DND-41 (cell line): ENCODE data around the gene MGST2.
A peak's percentile ranks its signal among the peaks of the same experiment; 100 is the strongest.
"Not testable (repeated sequence)": the region's sequence is repeated elsewhere in the genome, so short reads cannot be mapped to it uniquely, and the experiment has no call there.

Source experiments
- ATAC-seq: fragments of 200-7000 bp; cut with Tn5 transposase; 3 replicates; pipeline ENCODE4 v1.9.1; 2021; ENCODE audit warnings: low read depth; ENCODE audit not compliant: insufficient read depth
- DNase-seq: peaks from one replicate; pipeline ENCODE4 v3.0.0-alpha.2; 2020
- H2AFZ ChIP-seq: 2 replicates; pipeline ENCODE4 v1.6.0; 2012; ENCODE audit warnings: low read depth, low read length
- H3K27ac ChIP-seq: 2 replicates; pipeline ENCODE4 v1.5.1; 2012; ENCODE audit warnings: low read length, inconsistent platforms
- H3K27me3 ChIP-seq: fragments of 200-600 bp; sonication (generic); 2 replicates; pipeline ENCODE4 v1.6.0; 2012; ENCODE audit warnings: low read length, mild to moderate bottlenecking, inconsistent platforms; ENCODE audit not compliant: insufficient read depth, poor library complexity
- H3K36me3 ChIP-seq: 2 replicates; pipeline ENCODE4 v1.5.1; 2012; ENCODE audit warnings: low read length, inconsistent platforms; ENCODE audit not compliant: insufficient read depth
- H3K4me1 ChIP-seq: 2 replicates; pipeline ENCODE4 v1.5.1; 2012; ENCODE audit warnings: mild to moderate bottlenecking, low read length; ENCODE audit not compliant: insufficient read depth
- H3K4me2 ChIP-seq: 2 replicates; pipeline ENCODE4 v1.6.0; 2012; ENCODE audit warnings: mild to moderate bottlenecking, moderate library complexity, low read length, inconsistent platforms; ENCODE audit not compliant: insufficient read depth
- H3K4me3 ChIP-seq, 2 experiments: fragments of 200-600 bp in 1 of 2; shearing (Covaris generic) in 1 of 2; 2 replicates each; pipeline ENCODE4 v1.5.1; 2012 to 2016; ENCODE audit warnings: inconsistent platforms in 2 of 2, low read length in 2 of 2, mild to moderate bottlenecking in 2 of 2, low read depth in 1 of 2, moderate library complexity in 1 of 2
- H3K79me2 ChIP-seq: 2 replicates; pipeline ENCODE4 v1.6.0; 2012; ENCODE audit warnings: low read length, inconsistent platforms; ENCODE audit not compliant: insufficient read depth
- H3K9ac ChIP-seq: 2 replicates; pipeline ENCODE4 v1.6.0; 2012; ENCODE audit warnings: low read depth, mild to moderate bottlenecking, inconsistent platforms, low read length, moderate library complexity
- H3K9me3 ChIP-seq: 2 replicates; pipeline ENCODE4 v1.5.1; 2012; ENCODE audit warnings: low read length, moderate library complexity, mild to moderate bottlenecking, inconsistent platforms; ENCODE audit not compliant: insufficient read depth, severe bottlenecking
- H4K20me1 ChIP-seq: 2 replicates; pipeline ENCODE4 v1.6.0; 2012; ENCODE audit warnings: low read length; ENCODE audit not compliant: insufficient read depth
- EZH2 ChIP-seq: IDR thresholded peaks from 3 replicates; pipeline ENCODE4 v1.6.1; 2012; ENCODE audit warnings: borderline replicate concordance, low read depth, mild to moderate bottlenecking, moderate library complexity, low read length, inconsistent platforms; ENCODE audit not compliant: severe bottlenecking
- TF ChIP-seq, protein P1 (sequence below): IDR thresholded peaks from 2 replicates; pipeline ENCODE4 v1.5.1; 2012; ENCODE audit warnings: borderline replicate concordance, low read length, moderate library complexity, mild to moderate bottlenecking; ENCODE audit not compliant: poor library complexity, severe bottlenecking; ENCODE audit errors: extremely low read depth

The MGST2 gene

GRCh38 chr4:139633195-139633594, 32.4 kb upstream of the MGST2 start:
- Histone ChIP-seq H4K20me1 (no peaks in the 10 kb centered on the region), H3K9me3 (peaks cover 2% of the 10 kb centered on the region), H3K4me1 (no peaks in the 10 kb centered on the region), H2AFZ (no peak overlapping the region), H3K4me3 (no peak overlapping the region), H3K9ac (no peak overlapping the region), H3K27ac (no peak overlapping the region), H3K36me3 (no peaks in the 10 kb centered on the region), H3K27me3 (peaks cover 4% of the 10 kb centered on the region), H3K4me2 (no peak overlapping the region), H3K79me2 (no peaks in the 10 kb centered on the region)
- ATAC-seq (no peak), DNase-seq (no peak)
- no peak for TF ChIP-seq EZH2
- TF ChIP-seq, protein P1, sequence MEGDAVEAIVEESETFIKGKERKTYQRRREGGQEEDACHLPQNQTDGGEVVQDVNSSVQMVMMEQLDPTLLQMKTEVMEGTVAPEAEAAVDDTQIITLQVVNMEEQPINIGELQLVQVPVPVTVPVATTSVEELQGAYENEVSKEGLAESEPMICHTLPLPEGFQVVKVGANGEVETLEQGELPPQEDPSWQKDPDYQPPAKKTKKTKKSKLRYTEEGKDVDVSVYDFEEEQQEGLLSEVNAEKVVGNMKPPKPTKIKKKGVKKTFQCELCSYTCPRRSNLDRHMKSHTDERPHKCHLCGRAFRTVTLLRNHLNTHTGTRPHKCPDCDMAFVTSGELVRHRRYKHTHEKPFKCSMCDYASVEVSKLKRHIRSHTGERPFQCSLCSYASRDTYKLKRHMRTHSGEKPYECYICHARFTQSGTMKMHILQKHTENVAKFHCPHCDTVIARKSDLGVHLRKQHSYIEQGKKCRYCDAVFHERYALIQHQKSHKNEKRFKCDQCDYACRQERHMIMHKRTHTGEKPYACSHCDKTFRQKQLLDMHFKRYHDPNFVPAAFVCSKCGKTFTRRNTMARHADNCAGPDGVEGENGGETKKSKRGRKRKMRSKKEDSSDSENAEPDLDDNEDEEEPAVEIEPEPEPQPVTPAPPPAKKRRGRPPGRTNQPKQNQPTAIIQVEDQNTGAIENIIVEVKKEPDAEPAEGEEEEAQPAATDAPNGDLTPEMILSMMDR: no peak

GRCh38 chr4:139633661-139634060, 32.0 kb upstream of the MGST2 start:
- H3K27ac ChIP-seq: no peak overlapping the region
- H3K79me2 ChIP-seq: no peaks in the 10 kb centered on the region
- peaks cover 4% of the 10 kb centered on the region for H3K27me3 ChIP-seq
- no peaks in the 10 kb centered on the region for H4K20me1 ChIP-seq
- no peak overlapping the region for H3K4me2 ChIP-seq
- no peaks in the 10 kb centered on the region for H3K36me3 ChIP-seq
- no peak overlapping the region for H3K9ac ChIP-seq
- DNase-seq (no peak), ATAC-seq (no peak)
- no peaks in the 10 kb centered on the region for H3K4me1 ChIP-seq
- H2AFZ ChIP-seq: no peak overlapping the region
- H3K9me3 ChIP-seq: peaks cover 2% of the 10 kb centered on the region
- no peak for TF ChIP-seq EZH2
- TF ChIP-seq, protein P1: peak; percentile 32
- no peak overlapping the region for H3K4me3 ChIP-seq

GRCh38 chr4:139635966-139636365, 29.7 kb upstream of the MGST2 start:
- DNase-seq (no peak), ATAC-seq (no peak)
- H4K20me1 ChIP-seq: no peaks in the 10 kb centered on the region
- no peak overlapping the region for H3K9ac ChIP-seq
- no peaks in the 10 kb centered on the region for H3K79me2 ChIP-seq
- no peak overlapping the region for H3K4me3 ChIP-seq
- no peak overlapping the region for H2AFZ ChIP-seq
- TF ChIP-seq EZH2: no peak
- TF ChIP-seq, protein P1: no peak
- H3K9me3 ChIP-seq: peaks cover 4% of the 10 kb centered on the region
- no peaks in the 10 kb centered on the region for H3K4me1 ChIP-seq
- no peaks in the 10 kb centered on the region for H3K36me3 ChIP-seq
- H3K27ac ChIP-seq: no peak overlapping the region
- H3K4me2 ChIP-seq: no peak overlapping the region
- peaks cover 4% of the 10 kb centered on the region for H3K27me3 ChIP-seq

GRCh38 chr4:139638306-139638705, 27.3 kb upstream of the MGST2 start:
- H3K27ac ChIP-seq, H3K4me2 ChIP-seq, H3K27me3 ChIP-seq, H3K9ac ChIP-seq, H3K9me3 ChIP-seq, H3K4me3 ChIP-seq, H3K36me3 ChIP-seq, H4K20me1 ChIP-seq, ATAC-seq, H2AFZ ChIP-seq, H3K4me1 ChIP-seq, H3K79me2 ChIP-seq, DNase-seq: not testable (repeated sequence)
